ENCODE measurements around the gene DMRTB1.

- TF ChIP-seq CTCF (IDR thresholded peaks at IDR 0.05): no peak
- no peak for TF ChIP-seq POLR2A (IDR thresholded peaks at IDR 0.05)
Measured at GRCh38 chr1:53462769-53463501, 3.7 kb downstream of the DMRTB1 start.

Measured in Peyer's patch (tissue), 4 donors.